ENCODE data around the gene PLEKHA8. TPM values are rescaled to one million over a fixed set of nuclear protein-coding genes. Genes with fewer than 3 reads are reported as not detected.

PLEKHA8 gene
- total RNA-seq, 1 donor from 2014 or later, result 43.8 TPM

DNA sequence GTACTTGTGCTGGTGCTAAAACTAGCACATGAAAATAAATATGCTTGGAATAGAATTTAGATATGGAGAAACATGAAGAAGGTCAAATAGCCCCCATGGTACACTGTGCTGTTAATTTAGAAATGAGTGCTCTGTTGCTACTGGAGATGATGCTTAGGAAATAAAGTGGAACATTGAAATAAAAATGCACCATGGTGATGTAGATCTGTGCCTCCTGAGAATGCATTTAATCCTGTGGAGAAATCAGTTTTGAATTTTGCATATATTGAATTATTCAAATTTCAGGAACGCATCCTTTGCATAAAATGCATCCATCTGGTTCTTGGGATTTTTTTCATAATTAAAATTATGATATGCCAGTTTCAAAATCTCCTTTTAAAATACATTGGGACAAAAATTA, 44.5 kb downstream of the PLEKHA8 start:
- Mint-ChIP-seq H3K27ac (ENCODE audit: unreplicated experiment) (no peak overlapping the region), H3K27me3 (ENCODE audit: unreplicated experiment) (no peaks in the 10 kb centered on the region), H3K4me3 (ENCODE audit: unreplicated experiment) (no peak overlapping the region), H3K4me1 (ENCODE audit: unreplicated experiment) (peaks cover 9% of the 10 kb centered on the region), H3K9me3 (ENCODE audit: unreplicated experiment) (no peaks in the 10 kb centered on the region), H3K36me3 (ENCODE audit: low read depth, unreplicated experiment) (peaks cover 6% of the 10 kb centered on the region)
- TF ChIP-seq, protein P1, sequence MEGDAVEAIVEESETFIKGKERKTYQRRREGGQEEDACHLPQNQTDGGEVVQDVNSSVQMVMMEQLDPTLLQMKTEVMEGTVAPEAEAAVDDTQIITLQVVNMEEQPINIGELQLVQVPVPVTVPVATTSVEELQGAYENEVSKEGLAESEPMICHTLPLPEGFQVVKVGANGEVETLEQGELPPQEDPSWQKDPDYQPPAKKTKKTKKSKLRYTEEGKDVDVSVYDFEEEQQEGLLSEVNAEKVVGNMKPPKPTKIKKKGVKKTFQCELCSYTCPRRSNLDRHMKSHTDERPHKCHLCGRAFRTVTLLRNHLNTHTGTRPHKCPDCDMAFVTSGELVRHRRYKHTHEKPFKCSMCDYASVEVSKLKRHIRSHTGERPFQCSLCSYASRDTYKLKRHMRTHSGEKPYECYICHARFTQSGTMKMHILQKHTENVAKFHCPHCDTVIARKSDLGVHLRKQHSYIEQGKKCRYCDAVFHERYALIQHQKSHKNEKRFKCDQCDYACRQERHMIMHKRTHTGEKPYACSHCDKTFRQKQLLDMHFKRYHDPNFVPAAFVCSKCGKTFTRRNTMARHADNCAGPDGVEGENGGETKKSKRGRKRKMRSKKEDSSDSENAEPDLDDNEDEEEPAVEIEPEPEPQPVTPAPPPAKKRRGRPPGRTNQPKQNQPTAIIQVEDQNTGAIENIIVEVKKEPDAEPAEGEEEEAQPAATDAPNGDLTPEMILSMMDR (IDR thresholded peaks at IDR 0.05; ENCODE audit: unreplicated experiment), result no peak
- no peak for DNase-seq (ENCODE audit: low spot score)

DNA sequence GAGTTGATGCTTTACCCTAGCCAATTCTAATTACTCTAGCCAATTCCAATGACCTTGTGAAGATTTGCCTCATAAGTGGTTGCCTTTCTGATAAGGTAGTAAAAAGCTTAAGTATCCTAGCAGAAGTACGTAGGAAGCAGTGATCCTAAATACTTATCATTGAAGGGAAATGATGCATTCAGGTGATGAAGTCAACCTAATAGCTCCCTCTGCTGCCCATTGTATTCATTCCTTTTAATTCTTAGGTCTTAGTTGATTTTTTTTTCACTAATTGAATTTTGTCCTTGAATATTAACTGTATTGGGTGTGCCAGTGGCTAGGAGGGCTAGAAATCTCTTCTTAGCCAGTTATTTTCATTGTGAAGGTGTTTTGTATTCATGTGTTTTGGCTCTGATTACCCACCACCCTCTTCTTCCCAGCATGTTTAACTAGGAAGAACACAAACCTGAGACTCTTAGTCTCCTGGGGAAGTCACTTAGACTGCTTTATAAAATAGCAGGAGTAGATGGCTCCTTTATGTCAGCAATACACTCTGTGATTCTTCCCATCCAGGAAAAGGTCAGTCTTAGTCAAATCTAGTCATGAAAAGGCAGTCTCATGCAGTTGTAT, 46.3 kb downstream of the PLEKHA8 start:
- Mint-ChIP-seq H3K27ac (ENCODE audit: unreplicated experiment) (no peak overlapping the region), H3K27me3 (ENCODE audit: unreplicated experiment) (no peaks in the 10 kb centered on the region), H3K36me3 (ENCODE audit: low read depth, unreplicated experiment) (peaks cover 16% of the 10 kb centered on the region), H3K4me1 (ENCODE audit: unreplicated experiment) (peaks cover 9% of the 10 kb centered on the region), H3K9me3 (ENCODE audit: unreplicated experiment) (no peaks in the 10 kb centered on the region), H3K4me3 (ENCODE audit: unreplicated experiment) (no peak overlapping the region)
- DNase-seq (ENCODE audit: low spot score), result no peak
- TF ChIP-seq, protein P1 (IDR thresholded peaks at IDR 0.05; ENCODE audit: unreplicated experiment), result no peak

DNA sequence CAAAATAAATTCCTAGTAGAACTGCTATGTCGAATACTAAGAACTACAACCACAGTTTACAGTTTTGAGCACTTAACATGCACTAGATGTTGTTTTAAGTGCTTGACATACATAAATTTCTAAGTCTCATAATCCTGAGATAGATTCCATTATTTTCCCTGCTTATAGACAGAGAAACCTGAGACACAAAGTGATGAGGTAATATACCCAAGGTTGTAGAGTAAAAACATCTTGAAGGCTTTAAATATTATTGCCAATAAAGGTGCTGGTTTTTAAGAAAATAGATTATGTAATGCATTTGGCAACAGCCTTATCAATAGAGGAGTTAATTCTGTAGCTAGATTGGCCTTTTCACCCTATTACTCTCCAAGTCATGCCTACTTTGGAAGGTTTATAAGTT, 48.2 kb downstream of the PLEKHA8 start:
- Mint-ChIP-seq H3K36me3 (ENCODE audit: low read depth, unreplicated experiment) (peaks cover 20% of the 10 kb centered on the region), H3K27ac (ENCODE audit: unreplicated experiment) (no peak overlapping the region), H3K4me3 (ENCODE audit: unreplicated experiment) (no peak overlapping the region), H3K27me3 (ENCODE audit: unreplicated experiment) (no peaks in the 10 kb centered on the region), H3K4me1 (ENCODE audit: unreplicated experiment) (peaks cover 9% of the 10 kb centered on the region), H3K9me3 (ENCODE audit: unreplicated experiment) (no peaks in the 10 kb centered on the region)
- TF ChIP-seq, protein P1 (IDR thresholded peaks at IDR 0.05; ENCODE audit: unreplicated experiment), result no peak
- no peak for DNase-seq (ENCODE audit: low spot score)

DNA sequence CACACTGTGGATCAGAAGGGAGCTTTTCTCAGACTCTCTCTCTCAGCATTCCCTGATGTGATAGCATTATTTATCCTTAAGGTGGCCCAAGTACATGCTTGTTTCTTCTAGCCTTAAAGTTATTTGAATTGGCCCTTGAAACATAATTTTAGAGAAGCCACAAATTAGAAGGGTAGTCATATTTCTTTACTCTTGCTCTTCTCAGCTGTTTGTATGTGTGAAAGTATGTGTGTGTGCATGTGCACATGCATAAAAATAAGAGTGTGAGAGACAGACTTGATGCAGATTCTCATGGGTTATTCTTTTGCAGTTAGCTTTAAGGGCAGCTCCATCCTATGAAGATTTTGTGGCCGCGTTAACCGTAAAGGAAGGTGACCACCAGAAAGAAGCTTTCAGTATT, 50.1 kb downstream of the PLEKHA8 start:
- no peak overlapping the region for H3K4me3 Mint-ChIP-seq (ENCODE audit: unreplicated experiment)
- H3K27ac Mint-ChIP-seq (ENCODE audit: unreplicated experiment), result no peak overlapping the region
- peaks cover 19% of the 10 kb centered on the region for H3K36me3 Mint-ChIP-seq (ENCODE audit: low read depth, unreplicated experiment)
- TF ChIP-seq, protein P1 (IDR thresholded peaks at IDR 0.05; ENCODE audit: unreplicated experiment), result no peak
- no peaks in the 10 kb centered on the region for H3K27me3 Mint-ChIP-seq (ENCODE audit: unreplicated experiment)
- no peak for DNase-seq (ENCODE audit: low spot score)
- H3K9me3 Mint-ChIP-seq (ENCODE audit: unreplicated experiment), result no peaks in the 10 kb centered on the region
- H3K4me1 Mint-ChIP-seq (ENCODE audit: unreplicated experiment), result peaks cover 9% of the 10 kb centered on the region

DNA sequence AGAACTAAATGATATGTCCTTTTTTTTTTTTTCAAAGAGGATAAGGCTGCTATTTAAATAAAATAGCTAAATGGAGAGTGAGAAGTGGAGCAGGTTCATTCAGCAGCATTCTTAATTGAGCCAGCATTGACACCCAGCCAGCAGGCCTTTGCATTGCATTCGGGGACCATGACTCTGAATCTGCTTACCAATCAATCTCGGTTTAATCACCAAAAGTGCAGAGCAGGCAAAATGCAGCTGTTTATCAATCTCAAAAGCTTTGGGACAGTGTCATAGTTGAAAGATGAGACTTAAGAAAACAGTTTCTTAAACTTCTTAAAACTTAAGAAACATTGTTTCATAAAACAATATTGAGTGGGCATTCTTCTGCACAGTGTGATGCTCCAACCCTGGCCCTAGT, 51.7 kb downstream of the PLEKHA8 start:
- Mint-ChIP-seq H3K4me1 (ENCODE audit: unreplicated experiment) (peaks cover 5% of the 10 kb centered on the region), H3K4me3 (ENCODE audit: unreplicated experiment) (no peak overlapping the region), H3K36me3 (ENCODE audit: low read depth, unreplicated experiment) (peaks cover 19% of the 10 kb centered on the region), H3K9me3 (ENCODE audit: unreplicated experiment) (no peaks in the 10 kb centered on the region), H3K27ac (ENCODE audit: unreplicated experiment) (no peak overlapping the region), H3K27me3 (ENCODE audit: unreplicated experiment) (no peaks in the 10 kb centered on the region)
- TF ChIP-seq, protein P1 (IDR thresholded peaks at IDR 0.05; ENCODE audit: unreplicated experiment), result no peak
- DNase-seq (ENCODE audit: low spot score), result no peak
